ENCODE results near the gene TEAD1.

DNA sequence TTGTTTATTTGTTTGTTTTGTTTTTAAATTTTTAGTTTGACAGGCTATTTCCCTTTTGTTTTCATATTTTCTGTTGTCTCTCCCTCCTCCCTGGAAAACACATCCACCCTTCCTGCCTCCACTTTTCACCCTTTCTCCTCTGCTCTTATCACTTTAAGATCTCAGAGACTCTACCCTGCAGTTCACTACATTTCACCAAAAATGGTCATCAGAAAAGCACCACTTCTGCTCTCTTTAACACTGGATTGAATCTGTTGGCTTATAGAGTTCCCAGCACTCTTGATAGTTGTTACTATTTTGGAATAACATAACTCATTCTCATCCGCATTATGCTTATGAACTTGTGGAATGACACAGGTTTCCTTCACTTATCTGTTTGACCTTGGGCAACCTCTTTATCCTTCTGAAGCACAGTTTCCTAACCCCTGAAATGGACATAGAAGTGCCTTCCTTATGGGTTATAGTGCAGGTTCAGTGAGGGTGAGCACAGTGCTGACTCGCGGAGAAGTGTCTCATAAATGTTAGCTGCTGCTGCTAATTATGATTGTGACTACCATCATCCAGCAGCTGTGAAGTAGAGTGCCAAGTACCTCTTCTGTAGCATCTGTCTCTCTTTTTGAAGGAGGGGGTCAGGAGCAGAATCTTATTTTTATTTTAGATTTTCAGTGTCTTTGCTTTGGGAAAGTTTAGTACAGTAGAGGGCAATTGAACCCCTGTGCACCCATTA, 15.0 kb downstream of the TEAD1 start:
- TF ChIP-seq POLR2A (IDR thresholded peaks at IDR 0.05; ENCODE audit: low read depth, low read length) (no peak), GATA2 (IDR thresholded peaks at IDR 0.05; ENCODE audit: insufficient read depth, insufficient read length, low read depth, low read length) (no peak), EZH2 (IDR thresholded peaks at IDR 0.05; ENCODE audit: borderline replicate concordance, low read depth, low read length, severe bottlenecking) (no peak), FOS (IDR thresholded peaks at IDR 0.05; ENCODE audit: borderline replicate concordance, insufficient read depth, low read length) (no peak), MYC (IDR thresholded peaks at IDR 0.05; ENCODE audit: low read depth, low read length) (no peak)
- TF ChIP-seq, protein P1, sequence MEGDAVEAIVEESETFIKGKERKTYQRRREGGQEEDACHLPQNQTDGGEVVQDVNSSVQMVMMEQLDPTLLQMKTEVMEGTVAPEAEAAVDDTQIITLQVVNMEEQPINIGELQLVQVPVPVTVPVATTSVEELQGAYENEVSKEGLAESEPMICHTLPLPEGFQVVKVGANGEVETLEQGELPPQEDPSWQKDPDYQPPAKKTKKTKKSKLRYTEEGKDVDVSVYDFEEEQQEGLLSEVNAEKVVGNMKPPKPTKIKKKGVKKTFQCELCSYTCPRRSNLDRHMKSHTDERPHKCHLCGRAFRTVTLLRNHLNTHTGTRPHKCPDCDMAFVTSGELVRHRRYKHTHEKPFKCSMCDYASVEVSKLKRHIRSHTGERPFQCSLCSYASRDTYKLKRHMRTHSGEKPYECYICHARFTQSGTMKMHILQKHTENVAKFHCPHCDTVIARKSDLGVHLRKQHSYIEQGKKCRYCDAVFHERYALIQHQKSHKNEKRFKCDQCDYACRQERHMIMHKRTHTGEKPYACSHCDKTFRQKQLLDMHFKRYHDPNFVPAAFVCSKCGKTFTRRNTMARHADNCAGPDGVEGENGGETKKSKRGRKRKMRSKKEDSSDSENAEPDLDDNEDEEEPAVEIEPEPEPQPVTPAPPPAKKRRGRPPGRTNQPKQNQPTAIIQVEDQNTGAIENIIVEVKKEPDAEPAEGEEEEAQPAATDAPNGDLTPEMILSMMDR (IDR thresholded peaks at IDR 0.05; ENCODE audit: extremely low read depth in 1 of 2, insufficient read depth in 1 of 2, low read depth in 1 of 2, low read length in 2 of 2), result no peak
